ENCODE results near the gene HGFAC.
"Not testable (repeated sequence)": the region's sequence is repeated elsewhere in the genome, so short reads cannot be mapped to it uniquely, and the experiment has no call there.

Gene HGFAC

GRCh38 chr4:3444351-3445110 lies 2.8 kb downstream of the HGFAC start:
- no peak for FAIRE-seq

- FAIRE-seq = no peak
These were observed 3.5 kb downstream of the HGFAC start for GRCh38 chr4:3445111-3445820.

- no peak for FAIRE-seq
These were observed 4.2 kb downstream of the HGFAC start for GRCh38 chr4:3445829-3446545.

GRCh38 chr4:3446631-3447320 lies 5.0 kb downstream of the HGFAC start:
- FAIRE-seq = no peak

- FAIRE-seq = no peak
These were observed 5.9 kb downstream of the HGFAC start for GRCh38 chr4:3447431-3448395.

- FAIRE-seq = no peak
These were observed 7.3 kb downstream of the HGFAC start for GRCh38 chr4:3449047-3449573.

- FAIRE-seq = no peak
These were observed 8.1 kb downstream of the HGFAC start for GRCh38 chr4:3449574-3450534.

GRCh38 chr4:3450643-3451042 lies 8.9 kb downstream of the HGFAC start:
- FAIRE-seq = no peak

- FAIRE-seq = peak; percentile 68
These were observed 10.2 kb downstream of the HGFAC start for GRCh38 chr4:3451956-3452355.

GRCh38 chr4:3452376-3452775 lies 10.6 kb downstream of the HGFAC start:
- FAIRE-seq = no peak

GRCh38 chr4:3455596-3455995 lies 13.8 kb downstream of the HGFAC start:
- FAIRE-seq = not testable (repeated sequence)

GRCh38 chr4:3458371-3458770 lies 16.6 kb downstream of the HGFAC start:
- FAIRE-seq = no peak

- FAIRE-seq = not testable (repeated sequence)
These were observed 17.4 kb downstream of the HGFAC start for GRCh38 chr4:3459156-3459555.

- no peak for FAIRE-seq
These were observed 19.2 kb downstream of the HGFAC start for GRCh38 chr4:3460926-3461325.

GRCh38 chr4:3461515-3462291 lies 19.9 kb downstream of the HGFAC start:
- FAIRE-seq = no peak

GRCh38 chr4:3462321-3462789 lies 20.6 kb downstream of the HGFAC start:
- FAIRE-seq = no peak

GRCh38 chr4:3462790-3463415 lies 21.1 kb downstream of the HGFAC start, which contains the start of gene DOK7:
Gene DOK7, plus strand, starts transcription at chr4:3463306. Its CDS starts 70 bp downstream, at chr4:3463376.
- no peak for FAIRE-seq

- no peak for FAIRE-seq
These were observed 22.0 kb downstream of the HGFAC start for GRCh38 chr4:3463556-3464348.
